ENCODE results near the gene KATNB1.
"Not testable (repeated sequence)": the region's sequence is repeated elsewhere in the genome, so short reads cannot be mapped to it uniquely, and the experiment has no call there.

KATNB1 gene

GRCh38 chr16:57791893-57792461, 56.4 kb downstream of the KATNB1 start:
- DNase-seq (ENCODE audit: low read depth), result no peak

- no peak for DNase-seq (ENCODE audit: low read depth)
Measured at GRCh38 chr16:57794849-57795430, 59.4 kb downstream of the KATNB1 start.

GRCh38 chr16:57795431-57795878, 59.9 kb downstream of the KATNB1 start:
- DNase-seq (ENCODE audit: low read depth), result no peak

GRCh38 chr16:57796014-57796413, 60.4 kb downstream of the KATNB1 start:
- DNase-seq (ENCODE audit: low read depth), result not testable (repeated sequence)

- DNase-seq (ENCODE audit: low read depth), result no peak
Measured at GRCh38 chr16:57797216-57797525, 61.6 kb downstream of the KATNB1 start.

- no peak for DNase-seq (ENCODE audit: low read depth)
Measured at GRCh38 chr16:57797526-57798266, 62.1 kb downstream of the KATNB1 start.

GRCh38 chr16:57798267-57798810, 62.8 kb downstream of the KATNB1 start:
- DNase-seq (ENCODE audit: low read depth), result no peak

GRCh38 chr16:57798953-57799599, 63.5 kb downstream of the KATNB1 start:
- DNase-seq (ENCODE audit: low read depth), result no peak

GRCh38 chr16:57799600-57800199, 64.1 kb downstream of the KATNB1 start:
- no peak for DNase-seq (ENCODE audit: low read depth)

GRCh38 chr16:57800200-57801097, 64.9 kb downstream of the KATNB1 start:
- no peak for DNase-seq (ENCODE audit: low read depth)

- no peak for DNase-seq (ENCODE audit: low read depth)
Measured at GRCh38 chr16:57801098-57801808, 65.7 kb downstream of the KATNB1 start.

- no peak for DNase-seq (ENCODE audit: low read depth)
Measured at GRCh38 chr16:57801809-57802340, 66.3 kb downstream of the KATNB1 start.

GRCh38 chr16:57802341-57803133, 67.0 kb downstream of the KATNB1 start, which contains the start of gene KIFC3:
KIFC3 (minus strand) TSS chr16:57802491; CDS start chr16:57798243, 4,248 bp downstream.
- peak; percentile 66 for DNase-seq (ENCODE audit: low read depth)

GRCh38 chr16:57803134-57803990, 67.8 kb downstream of the KATNB1 start:
- DNase-seq (ENCODE audit: low read depth), result no peak

- no peak for DNase-seq (ENCODE audit: low read depth)
Measured at GRCh38 chr16:57804111-57804837, 68.7 kb downstream of the KATNB1 start.

GRCh38 chr16:57805176-57805575, 69.6 kb downstream of the KATNB1 start:
- no peak for DNase-seq (ENCODE audit: low read depth)

All from activated gamma-delta T cell treated with anti-CD3 and anti-CD28 coated beads, Interleukin-2, amount 50 U/mL, for 16 hours (primary cell).